ENCODE data around the gene CSTF1.

GRCh38 chr20:56369179-56369578, 23.3 kb upstream of the CSTF1 start:
- TF ChIP-seq CTCF (IDR thresholded peaks at IDR 0.05) = no peak
- no peak for TF ChIP-seq POLR2A (IDR thresholded peaks at IDR 0.05)

Measured in adrenal gland (tissue), 5 donors.